Adrenal gland (tissue), 5 donors: ENCODE results near the gene FZR1.

Experiments
- POLR2A ChIP-seq, 2 donors: fragments of 450-650 bp; IDR thresholded peaks; one replicate each; pipeline ENCODE4 v1.6.1; 2017; ENCODE audit warnings: antibody characterized with exemption in 2 of 2, mild to moderate bottlenecking in 2 of 2, moderate library complexity in 1 of 2
- TF ChIP-seq, protein P1 (sequence below), 6 experiments: fragments of 450-650 bp in 4 of 6; fragments of 200-600 bp in 2 of 6; sonication (generic) in 1 of 6; IDR thresholded peaks; 1 replicate in 5 of 6; 2 replicates in 1 of 6; pipeline versions ENCODE4 v1.5.1 to v1.8.0; 2016 to 2021; ENCODE audit warnings: antibody characterized with exemption in 6 of 6, mild to moderate bottlenecking in 2 of 6, moderate library complexity in 1 of 6
- donor health status: DM: no; HTN: no; CAD: no.

DNA sequence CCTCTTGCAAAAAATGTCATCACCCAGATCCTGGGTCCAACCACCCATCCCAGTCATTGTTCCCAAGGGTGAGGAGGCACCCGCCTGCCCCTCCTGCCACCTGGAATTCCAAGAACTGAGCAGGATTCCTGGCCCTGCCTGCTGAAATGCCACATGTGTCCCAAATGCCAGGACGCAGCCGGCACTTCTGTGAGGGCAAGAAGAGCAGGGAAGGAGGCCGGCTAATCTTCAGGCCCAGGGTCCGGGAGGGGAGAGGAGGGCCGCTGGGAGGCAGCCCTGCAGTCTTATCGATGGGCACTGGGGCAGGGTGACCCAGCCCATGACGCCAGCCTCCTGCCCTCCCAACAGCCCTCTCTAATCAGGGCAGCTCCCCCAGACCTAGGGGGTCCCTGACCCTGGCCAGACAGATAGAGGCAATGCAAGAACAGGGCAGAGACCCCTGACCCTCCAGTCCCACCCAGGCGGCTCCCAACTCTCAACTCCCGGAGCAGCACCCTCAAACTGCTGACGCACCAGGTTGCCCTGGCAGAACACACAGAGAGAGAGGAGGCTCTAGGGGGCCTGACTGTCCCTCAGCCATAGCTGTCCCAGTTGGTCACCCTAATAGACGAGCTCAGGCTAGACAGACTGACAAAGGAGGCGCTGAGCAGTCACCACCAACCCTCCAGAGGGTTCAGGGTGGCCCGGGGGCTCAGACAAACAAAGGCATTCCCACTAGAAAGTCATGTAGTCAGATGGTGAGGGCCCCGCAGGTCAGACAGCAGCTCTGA lies 49.7 kb downstream of the FZR1 start:
- TF ChIP-seq POLR2A (IDR thresholded peaks at IDR 0.05), result no peak
- TF ChIP-seq, protein P1, sequence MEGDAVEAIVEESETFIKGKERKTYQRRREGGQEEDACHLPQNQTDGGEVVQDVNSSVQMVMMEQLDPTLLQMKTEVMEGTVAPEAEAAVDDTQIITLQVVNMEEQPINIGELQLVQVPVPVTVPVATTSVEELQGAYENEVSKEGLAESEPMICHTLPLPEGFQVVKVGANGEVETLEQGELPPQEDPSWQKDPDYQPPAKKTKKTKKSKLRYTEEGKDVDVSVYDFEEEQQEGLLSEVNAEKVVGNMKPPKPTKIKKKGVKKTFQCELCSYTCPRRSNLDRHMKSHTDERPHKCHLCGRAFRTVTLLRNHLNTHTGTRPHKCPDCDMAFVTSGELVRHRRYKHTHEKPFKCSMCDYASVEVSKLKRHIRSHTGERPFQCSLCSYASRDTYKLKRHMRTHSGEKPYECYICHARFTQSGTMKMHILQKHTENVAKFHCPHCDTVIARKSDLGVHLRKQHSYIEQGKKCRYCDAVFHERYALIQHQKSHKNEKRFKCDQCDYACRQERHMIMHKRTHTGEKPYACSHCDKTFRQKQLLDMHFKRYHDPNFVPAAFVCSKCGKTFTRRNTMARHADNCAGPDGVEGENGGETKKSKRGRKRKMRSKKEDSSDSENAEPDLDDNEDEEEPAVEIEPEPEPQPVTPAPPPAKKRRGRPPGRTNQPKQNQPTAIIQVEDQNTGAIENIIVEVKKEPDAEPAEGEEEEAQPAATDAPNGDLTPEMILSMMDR (IDR thresholded peaks at IDR 0.05), result no peak
